HG03045 (cell line): ENCODE data around the gene CSNK2B.
"Not testable (repeated sequence)": the region's sequence is repeated elsewhere in the genome, so short reads cannot be mapped to it uniquely, and the experiment has no call there.

Source experiments
- ATAC-seq: cut with Tn5 transposase; IDR thresholded peaks from one replicate; pipeline ENCODE4 v1.9.1; 2021; ENCODE audit warnings: mild to moderate bottlenecking, moderate library complexity; ENCODE audit not compliant: unreplicated experiment

CSNK2B gene

GRCh38 chr6:31687860-31688693, 22.2 kb downstream of the CSNK2B start:
- no peak for ATAC-seq

GRCh38 chr6:31689249-31690110, 23.6 kb downstream of the CSNK2B start:
- no peak for ATAC-seq

- ATAC-seq = no peak
Observed at GRCh38 chr6:31690231-31691077, 24.6 kb downstream of the CSNK2B start.

GRCh38 chr6:31691078-31691463, 25.2 kb downstream of the CSNK2B start:
- ATAC-seq = no peak

GRCh38 chr6:31691564-31692108, 25.8 kb downstream of the CSNK2B start:
- no peak for ATAC-seq

GRCh38 chr6:31692353-31692752, 26.5 kb downstream of the CSNK2B start:
- no peak for ATAC-seq

- no peak for ATAC-seq
Observed at GRCh38 chr6:31692886-31693285, 27.0 kb downstream of the CSNK2B start.

- ATAC-seq = no peak
Observed at GRCh38 chr6:31693535-31693934, 27.7 kb downstream of the CSNK2B start.

GRCh38 chr6:31697555-31697954, 31.7 kb downstream of the CSNK2B start:
- no peak for ATAC-seq

- ATAC-seq = no peak
Observed at GRCh38 chr6:31700740-31701401, 35.0 kb downstream of the CSNK2B start.

GRCh38 chr6:31701666-31702404, 36.0 kb downstream of the CSNK2B start:
- no peak for ATAC-seq

GRCh38 chr6:31702405-31702818, 36.5 kb downstream of the CSNK2B start:
- peak; percentile 3 for ATAC-seq

- ATAC-seq = peak; percentile 92
Observed at GRCh38 chr6:31702819-31703716, 37.2 kb downstream of the CSNK2B start, which contains the start of gene ABHD16A. TSS of gene ABHD16A (minus strand) at chr6:31703324. CDS start at chr6:31703281, 43 bp downstream.

- no peak for ATAC-seq
Observed at GRCh38 chr6:31705931-31706330, 40.1 kb downstream of the CSNK2B start.

GRCh38 chr6:31706599-31706998, 40.7 kb downstream of the CSNK2B start, which contains the start of gene LY6G6F:
TSS of gene LY6G6F (plus strand) at chr6:31706866. CDS start at chr6:31706907, 41 bp downstream.
- no peak for ATAC-seq

- ATAC-seq = no peak
Observed at GRCh38 chr6:31707701-31708100, 41.8 kb downstream of the CSNK2B start.

GRCh38 chr6:31708224-31708623, 42.3 kb downstream of the CSNK2B start:
- ATAC-seq = no peak

- not testable (repeated sequence) for ATAC-seq
Observed at GRCh38 chr6:31709157-31709556, 43.3 kb downstream of the CSNK2B start.
